Activated naive CD8-positive, alpha-beta T cell treated with anti-CD3 and anti-CD28 coated beads, Interleukin-2, amount 50 U/mL, for 24 hours (primary cell): Measurements from ENCODE around the gene OR2T3.
"Not testable (repeated sequence)": the region's sequence is repeated elsewhere in the genome, so short reads cannot be mapped to it uniquely, and the experiment has no call there.

Experiments
- ATAC-seq: fragments of 150-1000 bp; cut with Tn5 transposase; one replicate; pipeline ENCODE4 v1.10.0; 2021
- DNase-seq: peaks from one replicate; pipeline ENCODE4 v3.0.0; 2021
- H3K27ac Mint-ChIP-seq: one replicate; pipeline ENCODE4 v1.8.0; 2021; ENCODE audit warnings: mild to moderate bottlenecking, mixed read lengths
- H3K27me3 Mint-ChIP-seq: one replicate; pipeline ENCODE4 v1.8.0; 2021; ENCODE audit warnings: mixed read lengths
- H3K36me3 Mint-ChIP-seq: one replicate; pipeline ENCODE4 v1.8.0; 2021; ENCODE audit warnings: low read depth, mixed read lengths
- H3K4me1 Mint-ChIP-seq: one replicate; pipeline ENCODE4 v1.8.0; 2021; ENCODE audit warnings: mixed read lengths
- H3K4me3 Mint-ChIP-seq: one replicate; pipeline ENCODE4 v1.8.0; 2021; ENCODE audit warnings: mild to moderate bottlenecking, moderate library complexity, mixed read lengths
- H3K9me3 Mint-ChIP-seq: one replicate; pipeline ENCODE4 v1.8.0; 2021; ENCODE audit warnings: mixed read lengths

OR2T3 gene

DNA sequence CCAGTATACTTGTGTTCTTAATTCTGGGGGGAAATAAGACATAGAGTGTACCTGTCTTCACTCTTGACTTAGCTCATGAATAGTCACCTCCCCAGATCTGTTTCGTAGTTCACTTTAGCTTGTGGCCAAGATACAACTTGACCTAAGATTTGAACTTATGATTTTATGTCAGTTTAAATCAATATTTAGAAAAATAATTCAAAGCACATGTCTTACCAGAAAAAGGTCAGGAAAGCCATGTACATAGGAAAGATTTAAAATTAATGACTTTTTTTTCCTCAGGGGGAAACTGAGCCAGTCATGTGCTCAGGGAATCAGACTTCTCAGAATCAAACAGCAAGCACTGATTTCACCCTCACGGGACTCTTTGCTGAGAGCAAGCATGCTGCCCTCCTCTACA lies at the start of gene OR2T3:
Gene OR2T3, plus strand, starts transcription at position 301 of the 400 bp plus-strand sequence. Its CDS starts 0 bp downstream, at position 301.
- H3K4me1 Mint-ChIP-seq, ATAC-seq, DNase-seq, H3K9me3 Mint-ChIP-seq, H3K4me3 Mint-ChIP-seq, H3K27ac Mint-ChIP-seq, H3K36me3 Mint-ChIP-seq, H3K27me3 Mint-ChIP-seq: not testable (repeated sequence)

DNA sequence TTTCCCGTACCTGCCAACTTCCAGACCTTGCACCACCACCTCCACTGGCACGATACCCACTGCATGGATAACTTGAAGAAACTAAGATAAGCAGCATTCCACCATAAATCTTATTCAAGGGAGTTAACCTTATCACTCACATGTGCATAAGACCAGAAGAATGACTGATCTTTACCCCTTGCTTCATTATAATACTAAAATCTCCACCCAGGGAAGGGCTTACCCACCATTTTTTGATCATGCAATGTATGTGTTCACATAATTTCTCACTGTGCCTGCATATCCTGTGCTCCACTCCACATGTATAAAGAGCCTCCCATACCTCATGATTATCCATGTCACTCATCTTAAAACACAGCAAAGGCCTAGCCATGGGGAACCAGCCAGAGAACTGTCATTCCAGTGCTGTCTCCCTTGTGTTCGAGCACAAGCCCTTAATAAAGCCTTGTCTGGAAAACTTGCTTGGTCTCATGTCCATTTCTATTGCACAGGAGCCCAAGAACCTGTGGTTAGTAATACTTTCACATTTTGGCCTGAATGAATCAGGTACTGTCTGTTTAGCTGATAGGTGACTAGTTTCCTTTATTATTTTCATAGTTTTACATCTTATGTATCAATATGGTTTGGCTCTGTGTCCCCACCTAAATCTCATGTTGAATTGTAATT lies 45.5 kb upstream of the OR2T3 start:
- not testable (repeated sequence) for DNase-seq, H3K9me3 Mint-ChIP-seq, H3K27me3 Mint-ChIP-seq, H3K36me3 Mint-ChIP-seq, H3K27ac Mint-ChIP-seq, ATAC-seq, H3K4me1 Mint-ChIP-seq, H3K4me3 Mint-ChIP-seq

DNA sequence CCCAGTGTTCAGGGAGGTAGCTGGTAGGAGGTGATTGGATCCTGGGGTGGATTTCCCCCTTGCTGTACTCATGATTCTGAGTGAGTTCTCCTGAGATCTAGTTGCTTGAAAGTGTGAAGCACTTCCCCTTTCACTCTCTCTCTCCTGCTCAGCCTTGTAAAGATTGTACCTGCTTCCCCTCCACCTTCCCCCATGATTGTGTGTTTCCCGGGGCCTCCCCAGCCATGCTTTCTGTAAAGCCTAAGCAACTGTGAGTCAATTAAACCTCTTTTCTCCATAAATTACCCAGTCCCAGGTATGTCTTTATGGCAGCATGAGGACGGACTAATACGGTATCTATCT lies 45.0 kb upstream of the OR2T3 start:
- not testable (repeated sequence) for ATAC-seq, H3K36me3 Mint-ChIP-seq, H3K4me3 Mint-ChIP-seq, H3K27me3 Mint-ChIP-seq, H3K4me1 Mint-ChIP-seq, H3K27ac Mint-ChIP-seq, H3K9me3 Mint-ChIP-seq, DNase-seq

DNA sequence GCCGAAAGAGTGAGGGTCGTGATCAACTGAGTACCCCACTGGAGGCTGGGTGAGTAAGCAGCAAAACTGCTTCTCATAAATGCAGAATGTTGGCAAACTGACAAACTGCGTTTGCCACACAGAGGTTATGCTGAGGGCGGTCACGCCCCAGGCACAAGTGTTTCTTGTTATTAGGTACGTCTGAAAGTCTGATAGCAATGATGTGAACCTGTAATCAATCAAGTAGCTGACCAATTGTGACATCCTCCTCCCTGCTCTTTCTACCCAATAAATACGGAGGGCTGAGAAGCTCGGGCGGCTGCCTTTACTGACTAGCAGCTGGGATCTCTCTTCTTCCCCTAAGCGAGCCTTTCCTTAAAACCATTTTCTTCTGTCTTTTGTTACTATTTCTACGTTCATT lies 41.5 kb upstream of the OR2T3 start:
- H3K9me3 Mint-ChIP-seq, H3K4me3 Mint-ChIP-seq, DNase-seq, H3K36me3 Mint-ChIP-seq, H3K4me1 Mint-ChIP-seq, ATAC-seq, H3K27me3 Mint-ChIP-seq, H3K27ac Mint-ChIP-seq: not testable (repeated sequence)

GRCh38 chr1:248432201-248432600 lies 41.0 kb upstream of the OR2T3 start:
- H3K36me3 Mint-ChIP-seq, DNase-seq, ATAC-seq, H3K9me3 Mint-ChIP-seq, H3K4me1 Mint-ChIP-seq, H3K27me3 Mint-ChIP-seq, H3K4me3 Mint-ChIP-seq, H3K27ac Mint-ChIP-seq: not testable (repeated sequence)

DNA sequence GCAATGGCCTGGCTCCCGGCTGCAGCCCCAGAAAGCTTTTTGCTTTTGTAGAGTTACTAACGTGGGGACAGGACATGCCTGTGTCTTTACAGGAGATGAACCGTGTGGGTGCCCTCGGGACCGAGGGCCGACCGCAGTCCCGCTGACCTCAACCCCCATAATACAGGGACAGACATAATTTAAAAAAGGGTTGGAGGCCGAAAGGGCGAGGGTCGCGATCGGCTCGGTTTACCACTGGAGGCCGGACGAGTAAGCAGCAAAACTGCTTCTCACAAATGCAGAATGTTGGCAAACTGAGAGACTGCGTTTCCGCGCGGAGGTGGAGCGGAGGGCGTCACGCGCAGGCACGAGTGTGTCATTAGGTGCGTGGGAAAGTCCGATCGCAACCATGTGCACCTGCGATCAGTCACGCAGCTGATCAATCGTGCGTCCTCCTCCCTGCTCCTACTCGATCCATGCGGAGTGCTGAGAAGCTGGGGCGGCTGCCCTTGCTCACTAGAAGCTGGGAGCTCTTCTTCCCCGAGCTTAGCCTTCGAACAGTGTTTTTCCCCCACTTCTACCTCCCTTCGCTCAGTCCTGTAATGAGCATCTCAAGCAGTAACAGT lies 39.2 kb upstream of the OR2T3 start:
- not testable (repeated sequence) for DNase-seq, ATAC-seq, H3K36me3 Mint-ChIP-seq, H3K27ac Mint-ChIP-seq, H3K9me3 Mint-ChIP-seq, H3K4me3 Mint-ChIP-seq, H3K27me3 Mint-ChIP-seq, H3K4me1 Mint-ChIP-seq

GRCh38 chr1:248434913-248435312 lies 38.2 kb upstream of the OR2T3 start:
- not testable (repeated sequence) for H3K36me3 Mint-ChIP-seq, DNase-seq, H3K27ac Mint-ChIP-seq, H3K4me3 Mint-ChIP-seq, ATAC-seq, H3K27me3 Mint-ChIP-seq, H3K4me1 Mint-ChIP-seq, H3K9me3 Mint-ChIP-seq

- H3K4me1 Mint-ChIP-seq, H3K4me3 Mint-ChIP-seq, H3K27me3 Mint-ChIP-seq, H3K27ac Mint-ChIP-seq, H3K9me3 Mint-ChIP-seq, ATAC-seq, H3K36me3 Mint-ChIP-seq, DNase-seq: not testable (repeated sequence)
Measured at GRCh38 chr1:248436303-248436702, 36.8 kb upstream of the OR2T3 start.

DNA sequence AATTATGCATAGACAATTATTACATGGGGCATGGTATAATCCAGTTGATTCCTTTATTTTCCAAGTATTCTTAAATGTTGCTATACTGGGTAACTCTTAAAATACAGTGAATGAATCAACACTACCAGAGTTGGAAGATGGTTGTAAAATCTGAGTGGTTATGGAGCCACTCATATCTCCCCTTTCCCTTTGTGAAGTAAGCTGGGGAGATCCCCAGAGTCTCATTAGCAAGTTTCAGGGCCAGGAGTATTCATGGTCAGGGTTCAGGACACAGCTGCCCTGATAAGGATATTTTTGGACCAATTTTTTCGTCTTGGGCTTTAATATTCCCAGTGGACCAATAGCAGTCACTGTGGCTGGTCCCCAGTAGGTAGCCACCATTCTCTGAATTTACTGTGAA lies 34.5 kb upstream of the OR2T3 start:
- H3K36me3 Mint-ChIP-seq, H3K27ac Mint-ChIP-seq, H3K27me3 Mint-ChIP-seq, H3K4me3 Mint-ChIP-seq, H3K9me3 Mint-ChIP-seq, ATAC-seq, H3K4me1 Mint-ChIP-seq, DNase-seq: not testable (repeated sequence)

DNA sequence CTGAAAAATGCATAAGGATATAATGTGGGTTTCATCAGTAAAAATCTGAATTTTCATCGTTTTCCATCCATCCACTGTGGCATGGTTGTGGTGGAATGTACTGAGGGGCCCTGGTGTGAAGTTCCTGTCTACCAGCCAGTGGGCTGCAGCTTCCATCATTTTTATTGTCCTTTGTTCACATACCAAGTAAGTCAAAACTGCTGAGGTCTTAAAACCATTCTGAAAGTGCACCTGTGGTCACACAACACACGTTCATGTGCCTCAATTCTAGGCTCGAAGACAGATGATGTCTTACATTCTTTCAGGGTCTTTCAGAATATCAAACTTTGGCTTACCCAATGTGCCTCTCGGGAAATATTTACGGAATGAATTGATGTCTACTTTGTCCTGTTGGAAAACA lies 33.9 kb upstream of the OR2T3 start:
- not testable (repeated sequence) for H3K36me3 Mint-ChIP-seq, H3K9me3 Mint-ChIP-seq, DNase-seq, H3K4me1 Mint-ChIP-seq, H3K4me3 Mint-ChIP-seq, H3K27ac Mint-ChIP-seq, ATAC-seq, H3K27me3 Mint-ChIP-seq

GRCh38 chr1:248442500-248443277 lies 30.5 kb upstream of the OR2T3 start:
- H3K27me3 Mint-ChIP-seq, H3K4me3 Mint-ChIP-seq, H3K4me1 Mint-ChIP-seq, H3K36me3 Mint-ChIP-seq, ATAC-seq, H3K27ac Mint-ChIP-seq, DNase-seq: not testable (repeated sequence)
- H3K9me3 Mint-ChIP-seq, result peaks cover 11% of the 10 kb centered on the region

DNA sequence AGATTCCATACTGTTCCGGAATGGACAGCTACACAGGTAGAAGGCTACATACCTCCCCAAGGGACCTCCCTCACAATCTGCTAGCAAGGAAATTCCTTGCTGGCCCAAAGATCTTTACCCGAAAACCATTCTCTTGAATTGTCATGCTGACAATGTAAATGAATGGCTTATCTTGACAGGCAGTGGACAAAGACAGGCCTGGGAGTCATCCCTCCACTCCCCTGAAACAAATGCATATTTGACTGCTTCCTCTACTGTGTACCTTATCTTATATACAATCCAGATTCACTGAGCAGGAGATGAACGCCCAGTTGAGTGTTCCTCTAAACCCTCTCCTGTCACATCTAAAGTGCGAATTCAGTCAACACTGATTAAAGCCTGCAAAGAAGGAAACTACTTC lies 28.5 kb upstream of the OR2T3 start:
- not testable (repeated sequence) for ATAC-seq, H3K27me3 Mint-ChIP-seq, H3K4me1 Mint-ChIP-seq, H3K36me3 Mint-ChIP-seq, DNase-seq, H3K27ac Mint-ChIP-seq, H3K4me3 Mint-ChIP-seq
- H3K9me3 Mint-ChIP-seq, result peaks cover 11% of the 10 kb centered on the region

GRCh38 chr1:248445399-248445798 lies 27.8 kb upstream of the OR2T3 start, which contains the start of gene OR2T2:
OR2T2 (plus strand) TSS chr1:248445637; CDS start chr1:248452798, 7,161 bp downstream.
- H3K36me3 Mint-ChIP-seq, H3K27me3 Mint-ChIP-seq, H3K27ac Mint-ChIP-seq, DNase-seq, ATAC-seq, H3K4me1 Mint-ChIP-seq, H3K4me3 Mint-ChIP-seq: not testable (repeated sequence)
- peaks cover 11% of the 10 kb centered on the region for H3K9me3 Mint-ChIP-seq

DNA sequence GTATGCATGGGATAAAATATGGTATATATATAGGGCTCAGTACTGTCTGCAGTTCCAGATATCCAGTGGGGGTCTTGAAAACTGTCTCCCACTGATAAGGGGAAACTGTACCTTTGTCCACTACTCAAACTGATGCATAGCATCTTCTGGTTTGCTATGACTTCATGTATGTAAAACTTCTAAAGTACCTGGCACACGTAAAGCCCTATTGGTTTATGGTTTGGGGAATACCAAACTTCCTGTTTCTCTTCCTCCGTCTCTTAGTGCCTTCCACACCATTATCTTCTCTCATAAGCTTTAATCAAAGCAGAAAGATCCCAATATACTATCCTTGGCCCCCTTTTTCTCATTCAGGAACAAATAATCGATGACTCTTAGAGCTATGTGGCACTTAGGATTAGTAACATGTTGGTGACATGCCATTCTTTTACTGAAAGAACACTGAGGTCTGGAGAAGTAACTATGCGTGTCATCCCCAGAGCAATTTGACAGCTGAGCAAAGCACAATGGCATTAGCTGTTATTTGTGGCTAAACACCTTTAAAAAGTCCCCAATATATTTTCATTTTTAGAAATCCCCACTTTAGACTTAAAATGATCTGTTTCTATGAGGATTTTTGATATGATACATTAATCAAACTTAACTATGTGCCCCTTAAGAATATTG lies 24.6 kb upstream of the OR2T3 start:
- not testable (repeated sequence) for H3K4me3 Mint-ChIP-seq, H3K27ac Mint-ChIP-seq, H3K36me3 Mint-ChIP-seq, ATAC-seq, H3K4me1 Mint-ChIP-seq, H3K27me3 Mint-ChIP-seq, H3K9me3 Mint-ChIP-seq, DNase-seq
